Cerebellar nuclear complex (tissue), 1 donor: Measurements from ENCODE around the gene BICDL1.

Experiments
- DNase-seq, 2 experiments: peaks; one replicate each; lab custom pipeline; 2025; lab: John Stamatoyannopoulos, UW

Gene BICDL1

GRCh38 chr12:120079411-120080400 lies 90.7 kb downstream of the BICDL1 start:
- DNase-seq, result no peak

GRCh38 chr12:120081641-120082040 lies 92.6 kb downstream of the BICDL1 start:
- DNase-seq, result no peak

GRCh38 chr12:120085920-120086645 lies 97.0 kb downstream of the BICDL1 start:
- no peak for DNase-seq

DNA sequence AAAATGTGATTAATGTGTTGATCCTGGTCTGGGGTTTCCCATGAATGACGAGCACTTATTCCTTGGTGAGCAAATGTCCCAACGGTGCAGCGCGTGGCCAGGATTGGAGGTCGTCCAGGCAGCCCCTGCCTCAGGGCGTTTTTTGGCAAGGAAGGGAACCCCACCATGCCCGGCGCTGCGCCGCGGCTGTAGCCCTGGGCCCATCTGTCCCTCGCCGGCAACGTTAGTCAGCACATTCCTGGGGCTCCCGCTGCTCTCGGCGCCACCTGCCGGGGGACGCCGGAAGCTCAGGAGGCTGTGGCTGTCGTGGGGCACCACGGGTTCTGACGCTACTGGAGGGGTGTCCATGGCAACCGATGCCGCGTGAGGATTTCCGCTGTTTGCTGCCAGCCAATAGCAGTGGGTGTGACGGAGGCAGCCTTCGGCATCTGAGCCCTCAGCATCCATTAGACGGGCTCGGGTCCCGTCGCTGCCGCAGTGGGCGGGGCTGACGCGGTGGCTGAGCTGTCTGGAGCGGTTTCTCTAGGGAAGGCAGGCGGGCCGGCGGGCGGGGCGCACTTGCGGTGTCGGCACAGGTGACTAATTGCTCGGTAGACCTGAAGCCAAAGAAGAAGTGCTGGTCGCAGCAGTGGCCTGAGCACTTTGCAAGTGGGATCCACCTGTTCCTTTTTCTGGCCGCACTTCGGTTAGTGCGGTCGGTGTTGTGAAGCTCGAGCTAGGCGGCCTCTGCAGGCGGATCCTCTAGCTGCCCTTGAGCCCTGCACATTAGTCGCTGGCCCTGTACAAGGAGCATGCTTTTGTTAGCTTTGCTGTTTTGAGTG lies 98.0 kb downstream of the BICDL1 start:
- peak; percentile 97 to 99 for DNase-seq

DNA sequence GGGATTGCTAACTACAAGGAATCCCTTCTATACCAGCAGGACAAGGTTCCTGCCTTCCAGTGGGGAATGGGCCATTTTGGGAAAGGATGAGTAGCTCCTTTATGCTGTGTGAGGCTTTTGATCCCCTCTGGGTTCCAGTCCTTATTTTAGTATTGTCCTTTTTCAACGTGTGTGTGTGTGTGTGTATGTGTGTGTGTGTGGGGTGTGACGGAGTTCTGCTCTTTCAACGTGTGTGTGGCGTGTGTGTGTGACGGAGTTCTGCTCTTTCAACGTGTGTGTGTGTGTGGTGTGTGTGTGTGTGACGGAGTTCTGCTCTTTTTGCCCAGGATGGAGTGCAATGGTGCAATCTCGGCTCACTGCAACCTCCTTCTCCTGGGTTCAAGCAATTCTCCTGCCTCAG lies 100.1 kb downstream of the BICDL1 start:
- DNase-seq, result no peak

- DNase-seq, result no peak
These were observed 100.8 kb downstream of the BICDL1 start for GRCh38 chr12:120089796-120090195.

DNA sequence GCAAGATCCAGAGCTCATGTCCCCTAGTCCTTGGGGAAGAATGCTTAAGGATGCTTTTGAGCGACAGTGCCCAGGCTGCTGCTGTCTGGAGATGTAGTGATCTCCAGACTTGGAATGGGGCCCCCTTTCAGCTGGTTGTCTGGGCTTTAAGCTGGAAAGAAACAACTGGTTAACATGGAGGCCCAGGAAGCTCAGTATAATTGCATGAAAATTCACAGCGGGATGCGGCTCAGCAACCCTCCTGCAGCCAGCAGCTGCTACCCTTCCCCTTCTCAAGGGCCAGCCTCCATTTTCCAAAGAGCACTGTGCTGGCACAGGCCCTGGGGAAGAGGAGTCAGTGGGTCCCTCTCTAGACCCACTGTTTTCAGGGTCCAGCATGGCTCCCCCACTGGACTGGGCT lies 101.2 kb downstream of the BICDL1 start:
- no peak for DNase-seq

DNA sequence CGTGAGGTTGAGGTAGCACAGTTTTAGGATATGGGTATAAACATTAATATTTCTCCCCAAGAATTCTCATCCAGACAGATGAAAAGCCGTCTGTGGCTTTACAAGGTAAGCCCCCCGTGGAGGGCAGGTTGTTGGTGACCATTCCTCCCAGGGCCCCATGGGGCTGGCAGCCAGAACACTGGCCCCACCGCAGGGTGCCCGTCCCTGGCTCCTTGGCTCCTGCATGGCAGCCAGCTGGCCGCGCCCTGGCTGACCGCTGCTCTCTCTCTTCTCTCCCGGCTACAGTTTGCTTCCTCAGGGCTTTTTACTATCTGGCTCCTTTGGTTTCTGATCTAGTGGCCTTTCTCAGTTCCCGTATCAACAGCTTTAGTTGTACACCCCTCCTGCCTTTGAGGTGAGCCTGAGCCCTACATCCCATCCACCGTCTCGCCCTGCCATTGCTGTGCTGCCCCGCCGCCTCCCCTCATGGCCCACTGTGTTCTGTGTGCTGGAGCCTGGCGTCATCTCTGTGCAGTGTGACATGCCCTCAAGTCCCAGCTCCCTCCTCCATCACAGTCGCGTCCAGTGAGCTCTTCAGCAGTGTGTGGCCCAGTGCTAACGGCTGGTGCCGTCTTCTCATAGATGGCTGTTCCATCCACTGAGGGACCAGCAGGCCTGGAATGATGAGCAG lies 101.7 kb downstream of the BICDL1 start:
- DNase-seq, result no peak

- no peak for DNase-seq
These were observed 102.5 kb downstream of the BICDL1 start for GRCh38 chr12:120091371-120092090.

- DNase-seq, result no peak
These were observed 103.7 kb downstream of the BICDL1 start for GRCh38 chr12:120092551-120093335.

- no peak for DNase-seq
These were observed 104.2 kb downstream of the BICDL1 start for GRCh38 chr12:120093336-120093591.

DNA sequence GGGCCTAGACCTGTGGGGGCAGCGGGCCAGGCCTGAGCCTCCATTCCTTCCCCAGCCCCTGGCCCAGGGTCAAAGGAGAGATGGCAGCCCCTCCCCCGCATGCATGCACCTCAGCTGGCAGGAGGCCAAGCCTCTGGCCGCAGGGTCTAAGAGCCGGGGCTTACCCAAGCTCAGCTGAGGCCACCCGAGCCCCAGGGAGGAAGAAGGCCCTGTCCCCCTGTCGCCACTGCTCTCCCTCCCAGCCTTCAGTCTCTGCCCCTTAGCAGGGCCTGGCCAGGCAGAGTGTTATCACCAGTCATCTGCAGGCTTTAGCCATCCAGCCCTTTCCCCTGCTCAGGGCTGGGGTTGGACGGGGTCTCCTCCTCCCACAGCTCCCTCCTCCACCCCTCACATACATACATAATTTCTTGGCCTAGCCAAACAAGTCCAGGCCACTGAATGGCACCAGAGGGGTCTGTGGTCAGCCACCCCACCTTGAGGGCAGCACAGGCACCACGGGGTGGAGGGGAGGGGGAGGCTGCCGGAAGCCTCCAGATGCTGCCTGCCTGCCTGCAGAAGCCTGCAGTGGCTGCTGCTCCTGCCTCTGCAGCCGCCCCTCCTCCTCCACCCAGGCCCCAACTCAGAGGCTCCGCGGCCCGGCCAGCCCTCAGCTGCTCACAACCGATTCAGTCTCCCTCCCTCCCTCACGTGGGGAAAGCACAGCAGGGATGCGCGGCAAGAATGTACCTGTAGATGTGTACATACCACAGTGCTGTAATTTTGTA lies 104.7 kb downstream of the BICDL1 start:
- no peak for DNase-seq

DNA sequence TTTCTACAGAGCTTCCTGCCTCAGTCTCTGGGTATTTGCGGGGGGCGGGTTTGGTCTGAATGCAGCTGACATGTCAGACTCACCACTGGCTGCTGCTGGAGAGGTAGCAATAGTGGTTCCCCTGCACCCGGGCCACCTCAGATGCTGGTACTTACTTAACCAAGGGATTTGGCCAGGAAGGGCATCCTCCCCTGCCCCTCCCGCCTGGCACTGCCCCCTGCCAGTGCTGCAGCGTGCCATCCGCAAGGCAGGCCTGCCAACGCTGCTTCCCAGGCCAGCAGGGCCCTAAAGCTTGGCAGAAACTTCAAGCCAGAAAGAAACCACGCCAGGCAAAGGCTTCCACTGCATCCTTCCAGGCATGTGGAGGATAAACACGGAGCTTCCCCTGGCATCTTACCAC lies 105.4 kb downstream of the BICDL1 start:
- peak; percentile 52 to 68 for DNase-seq

- no peak for DNase-seq
These were observed 106.3 kb downstream of the BICDL1 start for GRCh38 chr12:120095331-120095730.

GRCh38 chr12:120095736-120096135 lies 106.7 kb downstream of the BICDL1 start:
- DNase-seq, result no peak

GRCh38 chr12:120096671-120097202 lies 107.7 kb downstream of the BICDL1 start:
- DNase-seq, result no peak

- DNase-seq, result no peak
These were observed 109.9 kb downstream of the BICDL1 start for GRCh38 chr12:120098756-120099470.

GRCh38 chr12:120099738-120100137 lies 110.7 kb downstream of the BICDL1 start:
- no peak for DNase-seq

- peak in 1 of 2 experiments; percentile 30 for DNase-seq
These were observed 111.6 kb downstream of the BICDL1 start for GRCh38 chr12:120100630-120101029.
